CD4-positive, CD25-positive, alpha-beta regulatory T cell (primary cell): ENCODE results near the gene NAPSA. TPM values are rescaled to one million over a fixed set of nuclear protein-coding genes. Genes with fewer than 3 reads are reported as not detected.

Experiments used
- ATAC-seq, 2 donors: fragments of 150-1000 bp; cut with Tn5 transposase; one replicate each; pipeline ENCODE4 v1.10.0; 2021; ENCODE audit warnings: low read depth in 2 of 2, moderate number of reproducible peaks in 2 of 2, moderate library complexity in 1 of 2
- DNase-seq, 3 donors: peaks; one replicate each; pipeline versions ENCODE4 v3.0.0 to v3.0.0-alpha.2; 2012 to 2022; ENCODE audit warnings: mixed read lengths in 1 of 3
- H3K27ac ChIP-seq: one replicate; pipeline ENCODE4 v1.7.0; 2013; ENCODE audit warnings: mild to moderate bottlenecking, low read length; ENCODE audit not compliant: insufficient read depth, poor library complexity, severe bottlenecking
- H3K27me3 ChIP-seq: one replicate; pipeline ENCODE4 v1.7.0; 2013; ENCODE audit warnings: low read length; ENCODE audit not compliant: control insufficient read depth, insufficient read depth
- H3K36me3 ChIP-seq: one replicate; pipeline ENCODE4 v1.7.0; 2013; ENCODE audit warnings: mild to moderate bottlenecking, low read length, moderate library complexity; ENCODE audit not compliant: control insufficient read depth, insufficient read depth
- H3K4me1 ChIP-seq: 2 replicates; pipeline ENCODE4 v1.7.0; 2013; ENCODE audit warnings: mild to moderate bottlenecking, low read length; ENCODE audit not compliant: insufficient read depth, control insufficient read depth, poor library complexity, severe bottlenecking
- H3K4me3 ChIP-seq: one replicate; pipeline ENCODE4 v1.7.0; 2013; ENCODE audit warnings: low read depth, mild to moderate bottlenecking, low read length, moderate library complexity
- H3K9me3 ChIP-seq, 2 experiments: 1 replicate in 1 of 2; 2 replicates in 1 of 2; pipeline ENCODE4 v1.7.0; 2013; ENCODE audit warnings: low read length in 2 of 2, mild to moderate bottlenecking in 1 of 2, moderate library complexity in 1 of 2; ENCODE audit not compliant: control insufficient read depth in 2 of 2
- H3K27ac Mint-ChIP-seq, 3 donors: one replicate each; pipeline ENCODE4 v1.8.0; 2020 to 2022; ENCODE audit warnings: mild to moderate bottlenecking in 3 of 3, mixed read lengths in 3 of 3, moderate library complexity in 2 of 3
- H3K27me3 Mint-ChIP-seq: one replicate; pipeline ENCODE4 v1.8.0; 2022; ENCODE audit warnings: mild to moderate bottlenecking, mixed read lengths
- H3K36me3 Mint-ChIP-seq: one replicate; pipeline ENCODE4 v1.8.0; 2020; ENCODE audit warnings: mixed read lengths
- H3K4me1 Mint-ChIP-seq, 4 donors: one replicate each; pipeline ENCODE4 v1.8.0; 2020 to 2022; ENCODE audit warnings: mixed read lengths in 4 of 4, mild to moderate bottlenecking in 1 of 4
- H3K4me3 Mint-ChIP-seq, 4 donors: one replicate each; pipeline ENCODE4 v1.8.0; 2020 to 2022; ENCODE audit warnings: mild to moderate bottlenecking in 4 of 4, mixed read lengths in 4 of 4, moderate library complexity in 3 of 4
- H3K9me3 Mint-ChIP-seq, 7 donors: one replicate each; pipeline ENCODE4 v1.8.0; 2020 to 2022; ENCODE audit warnings: mixed read lengths in 7 of 7, mild to moderate bottlenecking in 3 of 7, moderate library complexity in 2 of 7
- polyA plus RNA-seq, 4 donors: library from polyadenylated mRNA; unstranded; fragments of 300-500 nt; fragmentation: Illumina TruSeq; gene quantifications; one replicate each; pipeline ENCODE4 v1.2.3, GENCODE V29; 2021
- total RNA-seq: library from RNA; stranded (reverse); gene quantifications from one replicate; pipeline ENCODE4 v1.2.3, GENCODE V29; 2022

NAPSA gene
- total and polyA plus RNA-seq, 5 donors from 2014 or later, result 0.67 to 2.2 (median 1.2) TPM

- Histone ChIP-seq H3K27ac (no peak overlapping the region), H3K4me1 (peaks cover 43% of the 10 kb centered on the region), H3K9me3 (peaks cover 0 to 16% of the 10 kb centered on the region in 2 experiments), H3K36me3 (no peaks in the 10 kb centered on the region), H3K4me3 (no peak overlapping the region), H3K27me3 (peaks cover 4% of the 10 kb centered on the region)
- ATAC-seq (no peak), DNase-seq (no peak)
- Mint-ChIP-seq H3K4me1 (peaks cover 5 to 49% (median 34%) of the 10 kb centered on the region in 4 donors), H3K36me3 (peaks cover 6% of the 10 kb centered on the region), H3K27ac (no peak overlapping the region), H3K9me3 (peaks cover 0 to 17% (median 2%) of the 10 kb centered on the region in 7 donors), H3K4me3 (peak overlapping the region in 2 of 4 donors; percentile 38 to 85), H3K27me3 (peaks cover 53% of the 10 kb centered on the region)
Measured at GRCh38 chr19:50326101-50326664, 39.3 kb downstream of the NAPSA start.

GRCh38 chr19:50325310-50326100, 39.9 kb downstream of the NAPSA start:
- peak overlapping the region in 1 of 4 donors; percentile 85 for H3K4me3 Mint-ChIP-seq
- Histone ChIP-seq H3K27ac (no peak overlapping the region), H3K4me1 (peaks cover 37% of the 10 kb centered on the region), H3K9me3 (peaks cover 0 to 16% of the 10 kb centered on the region in 2 experiments), H3K4me3 (no peak overlapping the region), H3K36me3 (no peaks in the 10 kb centered on the region), H3K27me3 (peaks cover 4% of the 10 kb centered on the region)
- ATAC-seq (peak in 1 of 2 donors; percentile 13), DNase-seq (peak; percentile 56 to 75 (median 74))
- peaks cover 0 to 17% (median 2%) of the 10 kb centered on the region in 7 donors for H3K9me3 Mint-ChIP-seq
- peaks cover 6% of the 10 kb centered on the region for H3K36me3 Mint-ChIP-seq
- H3K27me3 Mint-ChIP-seq, result peaks cover 53% of the 10 kb centered on the region
- no peak overlapping the region for H3K27ac Mint-ChIP-seq
- peaks cover 5 to 42% (median 31%) of the 10 kb centered on the region in 4 donors for H3K4me1 Mint-ChIP-seq

GRCh38 chr19:50324331-50324730, 41.1 kb downstream of the NAPSA start:
- H3K9me3 Mint-ChIP-seq, result peaks cover 0 to 10% (median 1%) of the 10 kb centered on the region in 7 donors
- H3K36me3 Mint-ChIP-seq, result peaks cover 6% of the 10 kb centered on the region
- no peak overlapping the region for H3K27ac Mint-ChIP-seq
- Histone ChIP-seq H3K4me3 (no peak overlapping the region), H3K36me3 (no peaks in the 10 kb centered on the region), H3K9me3 (peaks cover 0 to 5% of the 10 kb centered on the region in 2 experiments), H3K4me1 (peaks cover 25% of the 10 kb centered on the region), H3K27ac (no peak overlapping the region), H3K27me3 (peaks cover 4% of the 10 kb centered on the region)
- DNase-seq (no peak), ATAC-seq (no peak)
- peaks cover 49% of the 10 kb centered on the region for H3K27me3 Mint-ChIP-seq
- peak overlapping the region in 3 of 4 donors; percentile 2 to 77 (median 75) for H3K4me3 Mint-ChIP-seq
- H3K4me1 Mint-ChIP-seq, result peaks cover 1 to 30% (median 21%) of the 10 kb centered on the region in 4 donors

- Mint-ChIP-seq H3K36me3 (peaks cover 6% of the 10 kb centered on the region), H3K4me1 (peaks cover 0 to 26% (median 18%) of the 10 kb centered on the region in 4 donors), H3K27ac (no peak overlapping the region), H3K9me3 (peaks cover 0 to 9% (median 0%) of the 10 kb centered on the region in 7 donors), H3K27me3 (peaks cover 43% of the 10 kb centered on the region), H3K4me3 (no peak overlapping the region)
- H3K9me3 ChIP-seq, result peaks cover 0 to 3% of the 10 kb centered on the region in 2 experiments
- no peak overlapping the region for H3K27ac ChIP-seq
- H3K36me3 ChIP-seq, result no peaks in the 10 kb centered on the region
- H3K4me1 ChIP-seq, result peaks cover 24% of the 10 kb centered on the region
- H3K4me3 ChIP-seq, result no peak overlapping the region
- H3K27me3 ChIP-seq, result peaks cover 4% of the 10 kb centered on the region
- DNase-seq (no peak), ATAC-seq (no peak)
Measured at GRCh38 chr19:50323782-50324133, 41.7 kb downstream of the NAPSA start.

- Mint-ChIP-seq H3K4me3 (no peak overlapping the region), H3K4me1 (peaks cover 0 to 26% (median 18%) of the 10 kb centered on the region in 4 donors), H3K36me3 (peaks cover 6% of the 10 kb centered on the region), H3K27me3 (peaks cover 49% of the 10 kb centered on the region), H3K9me3 (peaks cover 0 to 9% (median 0%) of the 10 kb centered on the region in 7 donors), H3K27ac (peak overlapping the region in 1 of 3 donors; percentile 83)
- Histone ChIP-seq H3K4me1 (peaks cover 24% of the 10 kb centered on the region), H3K36me3 (no peaks in the 10 kb centered on the region), H3K9me3 (peaks cover 0 to 3% of the 10 kb centered on the region in 2 experiments), H3K27me3 (peaks cover 4% of the 10 kb centered on the region), H3K27ac (no peak overlapping the region), H3K4me3 (no peak overlapping the region)
- no peak for ATAC-seq
- DNase-seq, result no peak
Measured at GRCh38 chr19:50322931-50323781, 42.3 kb downstream of the NAPSA start.

DNA sequence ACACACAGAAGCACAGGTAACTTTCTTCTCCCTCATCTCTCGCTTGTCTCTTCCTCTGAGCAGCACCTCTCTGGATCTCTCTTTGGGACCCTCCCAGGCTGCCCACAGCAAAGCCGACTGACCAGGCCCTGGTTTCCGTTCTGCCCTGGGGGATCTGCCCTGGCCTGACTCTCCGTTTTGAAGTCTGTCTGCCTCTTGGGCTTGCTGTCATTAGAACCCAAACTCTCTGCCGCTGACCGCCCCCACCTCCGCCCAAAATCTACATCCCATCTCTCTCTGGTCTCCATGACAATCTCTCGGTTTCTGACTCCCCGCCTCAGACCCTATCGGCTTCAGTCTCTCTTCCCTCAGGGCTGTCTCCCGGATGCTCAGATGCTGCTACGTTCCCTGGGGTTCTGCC, 43.2 kb downstream of the NAPSA start:
- H3K27me3 Mint-ChIP-seq, result peaks cover 51% of the 10 kb centered on the region

GRCh38 chr19:50321831-50322230, 43.6 kb downstream of the NAPSA start:
- no peaks in the 10 kb centered on the region for H3K36me3 Mint-ChIP-seq
- Histone ChIP-seq H3K4me3 (no peak overlapping the region), H3K36me3 (no peaks in the 10 kb centered on the region), H3K9me3 (peaks cover 0 to 3% of the 10 kb centered on the region in 2 experiments), H3K27me3 (no peaks in the 10 kb centered on the region), H3K4me1 (peaks cover 12% of the 10 kb centered on the region), H3K27ac (no peak overlapping the region)
- peaks cover 0 to 5% (median 2%) of the 10 kb centered on the region in 7 donors for H3K9me3 Mint-ChIP-seq
- H3K27me3 Mint-ChIP-seq, result peaks cover 47% of the 10 kb centered on the region
- H3K4me3 Mint-ChIP-seq, result no peak overlapping the region
- H3K27ac Mint-ChIP-seq, result no peak overlapping the region
- DNase-seq (no peak), ATAC-seq (no peak)
- peaks cover 0 to 19% (median 11%) of the 10 kb centered on the region in 4 donors for H3K4me1 Mint-ChIP-seq

More for the DNA sequence above, 43.2 kb downstream of the NAPSA start:
- H3K27me3 ChIP-seq, result peaks cover 4% of the 10 kb centered on the region
- DNase-seq (no peak), ATAC-seq (no peak)
- Mint-ChIP-seq H3K27ac (peak overlapping the region in 1 of 3 donors; percentile 83), H3K4me1 (peaks cover 0 to 23% (median 15%) of the 10 kb centered on the region in 4 donors), H3K36me3 (peaks cover 2% of the 10 kb centered on the region), H3K4me3 (no peak overlapping the region), H3K9me3 (peaks cover 0 to 9% (median 2%) of the 10 kb centered on the region in 7 donors)
- H3K27ac ChIP-seq, result no peak overlapping the region
- peaks cover 0 to 3% of the 10 kb centered on the region in 2 experiments for H3K9me3 ChIP-seq
- no peaks in the 10 kb centered on the region for H3K36me3 ChIP-seq
- H3K4me3 ChIP-seq, result no peak overlapping the region
- peaks cover 16% of the 10 kb centered on the region for H3K4me1 ChIP-seq
